GM12878 (cell line): ENCODE results near the gene NR6A1. TPM values are rescaled to one million over a fixed set of nuclear protein-coding genes. Genes with fewer than 3 reads are reported as not detected.

Source experiments
- ATAC-seq: fragments of 200-7000 bp; cut with Tn5 transposase; 3 replicates; pipeline ENCODE4 v1.9.1; 2020; ENCODE audit warnings: mild to moderate bottlenecking, moderate library complexity
- BruUV-seq: library from RNA; stranded (reverse); fragments of 400-500 nt; replicated peaks from 2 replicates; lab custom pipeline; 2021; lab: Mats Ljungman, UMichigan
- CTCF ChIA-PET: fragments of 300-600 bp; sonication (Branson Sonifier 250); formaldehyde crosslinking; extraction: SDS; loops from one replicate; lab custom pipeline; 2021; ENCODE audit warnings: inconsistent platforms; lab: Yijun Ruan, JAX
- POLR2A ChIA-PET: fragments of 350-600 bp; formaldehyde crosslinking; extraction: SDS; loops from one replicate; lab custom pipeline; 2021; ENCODE audit warnings: inconsistent platforms; lab: Charles Lee
- RAD21 ChIA-PET: fragments of 300-600 bp; sonication (Branson Sonifier 250); formaldehyde crosslinking; loops from one replicate; lab custom pipeline; 2023; ENCODE audit warnings: antibody characterized with exemption; ENCODE audit not compliant: unreplicated experiment; lab: Charles Lee
- SMC1A ChIA-PET: fragments of 300-600 bp; sonication (Branson Sonifier 250); formaldehyde crosslinking; loops from one replicate; lab custom pipeline; 2023; ENCODE audit not compliant: unreplicated experiment, uncharacterized antibody; lab: Charles Lee
- DNase-seq: peaks from one replicate; pipeline ENCODE4 v3.0.0-alpha.2; 2011; ENCODE audit warnings: low read depth, low spot score
- FAIRE-seq: peaks from 3 replicates; lab custom pipeline; 2011; peaks lifted over from hg19 to GRCh38; lab: Jason Lieb, UNC
- H2AFZ ChIP-seq: 2 replicates; pipeline ENCODE4 v1.6.0; 2011; ENCODE audit warnings: low read depth, low read length, control low read depth; ENCODE audit not compliant: control insufficient read depth
- H3K27ac ChIP-seq: 2 replicates; pipeline ENCODE4 v1.5.1; 2011; ENCODE audit warnings: control low read depth; ENCODE audit not compliant: control insufficient read depth, insufficient read depth
- H3K27me3 ChIP-seq, 2 experiments: replicated peaks in 1 of 2; 2 replicates each; pipeline versions ENCODE4 v1.6.0 to v1.6.1; 2011; ENCODE audit warnings: low read length in 1 of 2; ENCODE audit not compliant: control insufficient read depth in 2 of 2, insufficient read depth in 2 of 2
- H3K36me3 ChIP-seq, 2 experiments: 2 replicates each; pipeline ENCODE4 v1.5.1; 2011; ENCODE audit warnings: low read length in 1 of 2; ENCODE audit not compliant: control insufficient read depth in 2 of 2, insufficient read depth in 2 of 2
- H3K4me1 ChIP-seq: 2 replicates; pipeline ENCODE4 v1.6.1; 2011; ENCODE audit warnings: mild to moderate bottlenecking, low read length, moderate library complexity, mixed read lengths; ENCODE audit not compliant: control insufficient read depth, insufficient read depth
- H3K4me2 ChIP-seq: 2 replicates; pipeline ENCODE4 v1.6.0; 2011; ENCODE audit warnings: control low read depth; ENCODE audit not compliant: control insufficient read depth, insufficient read depth
- H3K4me3 ChIP-seq: fragments of 200-600 bp; sonication (generic); 2 replicates; pipeline ENCODE4 v1.5.1; 2016
- H3K79me2 ChIP-seq: 2 replicates; pipeline ENCODE4 v1.6.0; 2011; ENCODE audit warnings: low read length; ENCODE audit not compliant: control insufficient read depth, insufficient read depth
- H3K9ac ChIP-seq: 2 replicates; pipeline ENCODE4 v1.8.0; 2011; ENCODE audit warnings: low read length, control low read depth, mixed read lengths; ENCODE audit not compliant: control insufficient read depth, insufficient read depth
- H3K9me3 ChIP-seq: replicated peaks from 3 replicates; pipeline ENCODE4 v1.5.1; 2011; ENCODE audit warnings: mild to moderate bottlenecking, low read length; ENCODE audit not compliant: control insufficient read depth, insufficient read depth
- H4K20me1 ChIP-seq: 2 replicates; pipeline ENCODE4 v1.6.0; 2011; ENCODE audit not compliant: control insufficient read depth, insufficient read depth
- ATF7 ChIP-seq: fragments of 450-650 bp; IDR thresholded peaks from 2 replicates; pipeline ENCODE4 v1.6.1; 2016; ENCODE audit warnings: low read depth, mild to moderate bottlenecking
- KAT2A ChIP-seq: conservative IDR thresholded peaks from 2 replicates; pipeline ENCODE4 v1.6.1; 2011; ENCODE audit warnings: low read depth, low read length; ENCODE audit not compliant: control insufficient read depth
- LARP7 ChIP-seq: fragments of 450-650 bp; IDR thresholded peaks from 2 replicates; pipeline ENCODE4 v1.6.1; 2017; ENCODE audit warnings: mild to moderate bottlenecking
- NFYB ChIP-seq: IDR thresholded peaks from 2 replicates; pipeline ENCODE4 v1.6.1; 2011; ENCODE audit warnings: low read depth, mild to moderate bottlenecking, low read length, improper control_type of control experiment, moderate library complexity; ENCODE audit not compliant: insufficient read depth
- PKNOX1 ChIP-seq: fragments of 450-650 bp; IDR thresholded peaks from 2 replicates; pipeline ENCODE4 v1.6.1; 2016; ENCODE audit warnings: mild to moderate bottlenecking
- RUNX3 ChIP-seq: IDR thresholded peaks from 2 replicates; pipeline ENCODE4 v1.6.1; 2012; ENCODE audit warnings: low read length, inconsistent platforms
- SMAD5 ChIP-seq: IDR thresholded peaks from 2 replicates; pipeline ENCODE4 v1.6.1; 2016; ENCODE audit warnings: antibody characterized with exemption, low read depth
- SPI1 ChIP-seq: IDR thresholded peaks from 2 replicates; pipeline ENCODE4 v1.6.1; 2011; ENCODE audit warnings: low read depth, mild to moderate bottlenecking, low read length, moderate library complexity, borderline replicate concordance; ENCODE audit not compliant: insufficient read depth
- USF1 ChIP-seq: IDR thresholded peaks from 2 replicates; pipeline ENCODE4 v1.6.1; 2011; ENCODE audit warnings: borderline replicate concordance, low read depth, mild to moderate bottlenecking, moderate library complexity, mixed read lengths, low read length; ENCODE audit not compliant: insufficient read depth; ENCODE audit errors: extremely low read length
- whole genome bisulfite sequencing: methylation state at CpG from one replicate; pipeline ENCODE4 v1.1.6; 2016; ENCODE audit warnings: low lambda C conversion rate; ENCODE audit not compliant: insufficient replicate concordance, insufficient coverage; ENCODE audit errors: missing lambda C conversion rate; 5-methylcytosine and 5-hydroxymethylcytosine counted together
- in situ Hi-C: fragments of 300-500 bp; cut with MboI; formaldehyde crosslinking; loops from 9 replicates; pipeline ENCODE4 v1.14.3; 2018; ENCODE audit warnings: mixed read lengths
- intact Hi-C: fragments of 100-400 bp; cut with micrococcal nuclease; formaldehyde crosslinking; loops from one replicate; pipeline ENCODE4 v1.14.2; 2022; ENCODE audit not compliant: unreplicated experiment
- polyA plus RNA-seq, 11 experiments: library from polyadenylated mRNA; depleted of rRNA in 4 of 11; unstranded in 6 of 11; stranded (reverse) in 5 of 11; fragments of >200 nt; fragmentation: Nextera tagmentation in 4 of 11; fragmentation: Illumina TruSeq in 1 of 11; extraction: Ambion mirVana in 4 of 11; extraction: Trizol in 1 of 11; gene quantifications; 1 replicate in 1 of 11; 2 replicates in 10 of 11; pipeline versions ENCODE4 v1.2.1 to v1.2.3, GENCODE V29; 2011 to 2016; ENCODE audit warnings: inconsistent platforms in 2 of 11, missing spikeins in 2 of 11, low read depth in 1 of 11
- total RNA-seq, 4 experiments: library from RNA; depleted of rRNA in 3 of 4; stranded (reverse); fragments of >200 nt in 3 of 4; fragmentation: Illumina TruSeq in 1 of 4; extraction: Trizol in 1 of 4; gene quantifications; 2 replicates each; pipeline versions ENCODE4 v1.2.1 to v1.2.3, GENCODE V29; 2013 to 2021

Gene NR6A1
- total and polyA plus RNA-seq, 10 of the 15 experiments (the other 5 are each of a cell fraction or from before 2014, with no cell fraction given): 1.2 to 9.2 (median 4.6) TPM

- no TSS peak for BruUV-seq
- SMC1A ChIA-PET: interaction anchor here (0.9 to 1.0 kb wide), 2 partner anchors 27 to 37 kb away, joined by 3 read pairs; no protein-coding TSS in a partner anchor
- FAIRE-seq: no peak
- Histone ChIP-seq H3K4me2 (peak overlapping the region; percentile 7; the same call in 1 of the 2 replicates), H4K20me1 (no peaks in the 10 kb centered on the region), H3K79me2 (no peaks in the 10 kb centered on the region), H3K27ac (no peak overlapping the region), H3K9ac (no peak overlapping the region)
- no peak for ATAC-seq
- CTCF ChIA-PET: interaction anchor here (0.6 to 1.1 kb wide), 2 partner anchors 37 to 115 kb away, joined by 3 read pairs; no protein-coding TSS in a partner anchor
- peak; percentile 76 for TF ChIP-seq RUNX3
- TF ChIP-seq NFYB: no peak
- TF ChIP-seq ATF7: peak; percentile 46; the same call in 1 of the 2 replicates
- peak; percentile 49; the same call in 1 of the 2 replicates for TF ChIP-seq SPI1
- TF ChIP-seq, all 136 proteins: peak for 3
- Histone ChIP-seq H3K4me3 (no peak overlapping the region), H2AFZ (no peak overlapping the region), H3K36me3 (no peaks in the 10 kb centered on the region), H3K4me1 (no peaks in the 10 kb centered on the region), H3K27me3 (no peaks in the 10 kb centered on the region), H3K9me3 (no peaks in the 10 kb centered on the region)
- no peak for DNase-seq
- 100% methylated on average over 1 of the region's 1 CpG for WGBS
- ChIA-PET POLR2A (no interaction called here), RAD21 (interaction anchor here (0.6 kb wide), 1 partner anchor 13 kb away, joined by 3 read pairs; no protein-coding TSS in a partner anchor)
- in situ Hi-C loops: no loop called here
- intact Hi-C loops: no loop called here
Measured at GRCh38 chr9:124580186-124580585, 190.9 kb downstream of the NR6A1 start.

GRCh38 chr9:124576751-124577150 is 194.4 kb downstream of the NR6A1 start:
- no peak for ATAC-seq
- no peak for FAIRE-seq
- no peak overlapping the region for H3K4me3 ChIP-seq
- in situ Hi-C loops: no loop called here
- no peak for TF ChIP-seq SMAD5
- no peak for TF ChIP-seq PKNOX1
- TF ChIP-seq LARP7: no peak
- no peak for TF ChIP-seq KAT2A
- TF ChIP-seq USF1: no peak
- RAD21 ChIA-PET: no interaction called here
- BruUV-seq: no TSS peak
- H3K9ac ChIP-seq: no peak overlapping the region
- WGBS: 82% methylated on average over 6 of the region's 6 CpGs
- no peak overlapping the region for H2AFZ ChIP-seq
- POLR2A ChIA-PET: no interaction called here
- H3K79me2 ChIP-seq: no peaks in the 10 kb centered on the region
- no peaks in the 10 kb centered on the region for H3K27me3 ChIP-seq
- intact Hi-C loops: no loop called here
- H3K4me2 ChIP-seq: no peak overlapping the region
- no peak overlapping the region for H3K27ac ChIP-seq
- H3K36me3 ChIP-seq: no peaks in the 10 kb centered on the region; a peak in 1 of 4 replicates
- H4K20me1 ChIP-seq: no peaks in the 10 kb centered on the region
- CTCF ChIA-PET: interaction anchor here (0.9 to 2.9 kb wide), 3 partner anchors 9 to 40 kb away, joined by 4 to 10 read pairs (median 7); no protein-coding TSS in a partner anchor
- SMC1A ChIA-PET: interaction anchor here (1.1 to 1.6 kb wide), 3 partner anchors 10 to 40 kb away, joined by 3 to 4 read pairs (median 3); no protein-coding TSS in a partner anchor
- H3K9me3 ChIP-seq: no peaks in the 10 kb centered on the region
- no peak for DNase-seq
- H3K4me1 ChIP-seq: no peaks in the 10 kb centered on the region
